ENCODE results near the gene COA8. TPM values are rescaled to one million over a fixed set of nuclear protein-coding genes. Genes with fewer than 3 reads are reported as not detected.

COA8 gene
- total and polyA plus RNA-seq, 2 of the 13 experiments (the other 11 are each of a cell fraction or from before 2014, with no cell fraction given) = 10.9 to 25.1 TPM

- TF ChIP-seq EED (CRISPR knock-in tag; IDR thresholded peaks at IDR 0.05) (0 out of 2 replicates have a peak, but pooled peaks have one; percentile 62), SP2 (CRISPR knock-in tag; IDR thresholded peaks at IDR 0.05) (peak; percentile 29; the same call in 1 of the 2 replicates), EZH2 (conservative IDR thresholded peaks at IDR 0.05; ENCODE audit: low read depth, low read length) (no peak), ZNF747 (CRISPR knock-in tag; IDR thresholded peaks at IDR 0.05; ENCODE audit: borderline replicate concordance) (peak; percentile 11; the same call in 1 of the 2 replicates), TSC22D2 (CRISPR knock-in tag; IDR thresholded peaks at IDR 0.05; ENCODE audit: borderline replicate concordance) (0 out of 2 replicates have a peak, but pooled peaks have one; percentile 42), ZBTB39 (CRISPR knock-in tag; IDR thresholded peaks at IDR 0.05) (peak; percentile 35; the same call in 1 of the 2 replicates), NFE2L1 (CRISPR knock-in tag; IDR thresholded peaks at IDR 0.05; ENCODE audit: borderline replicate concordance) (0 out of 2 replicates have a peak, but pooled peaks have one; percentile 47), RBAK (CRISPR knock-in tag; IDR thresholded peaks at IDR 0.05) (no peak), PREB (CRISPR knock-in tag; IDR thresholded peaks at IDR 0.05) (no peak), ZNF274 (CRISPR knock-in tag; IDR thresholded peaks at IDR 0.05) (0 out of 2 replicates have a peak, but pooled peaks have one; percentile 29), ZNF501 (CRISPR knock-in tag; IDR thresholded peaks at IDR 0.05) (0 out of 2 replicates have a peak, but pooled peaks have one; percentile 22), ZNF367 (CRISPR knock-in tag; IDR thresholded peaks at IDR 0.05; ENCODE audit: borderline replicate concordance) (peak; percentile 11; the same call in 1 of the 2 replicates)
- TF ChIP-seq, protein P1, sequence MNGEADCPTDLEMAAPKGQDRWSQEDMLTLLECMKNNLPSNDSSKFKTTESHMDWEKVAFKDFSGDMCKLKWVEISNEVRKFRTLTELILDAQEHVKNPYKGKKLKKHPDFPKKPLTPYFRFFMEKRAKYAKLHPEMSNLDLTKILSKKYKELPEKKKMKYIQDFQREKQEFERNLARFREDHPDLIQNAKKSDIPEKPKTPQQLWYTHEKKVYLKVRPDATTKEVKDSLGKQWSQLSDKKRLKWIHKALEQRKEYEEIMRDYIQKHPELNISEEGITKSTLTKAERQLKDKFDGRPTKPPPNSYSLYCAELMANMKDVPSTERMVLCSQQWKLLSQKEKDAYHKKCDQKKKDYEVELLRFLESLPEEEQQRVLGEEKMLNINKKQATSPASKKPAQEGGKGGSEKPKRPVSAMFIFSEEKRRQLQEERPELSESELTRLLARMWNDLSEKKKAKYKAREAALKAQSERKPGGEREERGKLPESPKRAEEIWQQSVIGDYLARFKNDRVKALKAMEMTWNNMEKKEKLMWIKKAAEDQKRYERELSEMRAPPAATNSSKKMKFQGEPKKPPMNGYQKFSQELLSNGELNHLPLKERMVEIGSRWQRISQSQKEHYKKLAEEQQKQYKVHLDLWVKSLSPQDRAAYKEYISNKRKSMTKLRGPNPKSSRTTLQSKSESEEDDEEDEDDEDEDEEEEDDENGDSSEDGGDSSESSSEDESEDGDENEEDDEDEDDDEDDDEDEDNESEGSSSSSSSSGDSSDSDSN (CRISPR knock-in tag; IDR thresholded peaks at IDR 0.05) = peak; percentile 43; the same call in 1 of the 2 replicates
Measured at GRCh38 chr14:103562179-103562428, 656 bp upstream of the COA8 start (continued).

Data from HepG2 (cell line).